Measurements from ENCODE around the gene SMARCA2.

The SMARCA2 gene

DNA sequence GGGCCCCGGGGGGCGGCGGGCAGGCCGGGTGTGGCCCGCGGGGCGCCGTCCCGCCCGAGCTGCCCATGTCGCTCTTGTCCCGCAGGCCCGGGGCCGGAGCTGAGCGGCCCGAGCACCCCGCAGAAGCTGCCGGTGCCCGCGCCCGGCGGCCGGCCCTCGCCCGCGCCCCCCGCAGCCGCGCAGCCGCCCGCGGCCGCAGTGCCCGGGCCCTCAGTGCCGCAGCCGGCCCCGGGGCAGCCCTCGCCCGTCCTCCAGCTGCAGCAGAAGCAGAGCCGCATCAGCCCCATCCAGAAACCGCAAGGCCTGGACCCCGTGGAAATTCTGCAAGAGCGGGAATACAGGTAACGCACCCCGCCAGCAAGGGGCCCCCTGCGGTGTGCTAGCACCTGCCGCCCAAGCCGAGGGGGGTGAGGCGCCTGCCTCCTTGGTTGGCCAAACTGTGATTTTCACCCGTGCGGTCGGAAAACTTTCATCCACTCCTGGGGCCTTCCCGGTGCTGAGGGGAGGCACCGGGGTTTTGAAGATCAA is 32.1 kb downstream of the SMARCA2 start:
- TF ChIP-seq, protein P1, sequence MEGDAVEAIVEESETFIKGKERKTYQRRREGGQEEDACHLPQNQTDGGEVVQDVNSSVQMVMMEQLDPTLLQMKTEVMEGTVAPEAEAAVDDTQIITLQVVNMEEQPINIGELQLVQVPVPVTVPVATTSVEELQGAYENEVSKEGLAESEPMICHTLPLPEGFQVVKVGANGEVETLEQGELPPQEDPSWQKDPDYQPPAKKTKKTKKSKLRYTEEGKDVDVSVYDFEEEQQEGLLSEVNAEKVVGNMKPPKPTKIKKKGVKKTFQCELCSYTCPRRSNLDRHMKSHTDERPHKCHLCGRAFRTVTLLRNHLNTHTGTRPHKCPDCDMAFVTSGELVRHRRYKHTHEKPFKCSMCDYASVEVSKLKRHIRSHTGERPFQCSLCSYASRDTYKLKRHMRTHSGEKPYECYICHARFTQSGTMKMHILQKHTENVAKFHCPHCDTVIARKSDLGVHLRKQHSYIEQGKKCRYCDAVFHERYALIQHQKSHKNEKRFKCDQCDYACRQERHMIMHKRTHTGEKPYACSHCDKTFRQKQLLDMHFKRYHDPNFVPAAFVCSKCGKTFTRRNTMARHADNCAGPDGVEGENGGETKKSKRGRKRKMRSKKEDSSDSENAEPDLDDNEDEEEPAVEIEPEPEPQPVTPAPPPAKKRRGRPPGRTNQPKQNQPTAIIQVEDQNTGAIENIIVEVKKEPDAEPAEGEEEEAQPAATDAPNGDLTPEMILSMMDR (conservative IDR thresholded peaks at IDR 0.05; ENCODE audit: control insufficient read depth, insufficient read depth, low read depth, low read length), result no peak
- H3K4me3 ChIP-seq (ENCODE audit: control insufficient read depth, low read depth, low read length), result no peak overlapping the region
- DNase-seq (ENCODE audit: low read depth), result no peak

DNA sequence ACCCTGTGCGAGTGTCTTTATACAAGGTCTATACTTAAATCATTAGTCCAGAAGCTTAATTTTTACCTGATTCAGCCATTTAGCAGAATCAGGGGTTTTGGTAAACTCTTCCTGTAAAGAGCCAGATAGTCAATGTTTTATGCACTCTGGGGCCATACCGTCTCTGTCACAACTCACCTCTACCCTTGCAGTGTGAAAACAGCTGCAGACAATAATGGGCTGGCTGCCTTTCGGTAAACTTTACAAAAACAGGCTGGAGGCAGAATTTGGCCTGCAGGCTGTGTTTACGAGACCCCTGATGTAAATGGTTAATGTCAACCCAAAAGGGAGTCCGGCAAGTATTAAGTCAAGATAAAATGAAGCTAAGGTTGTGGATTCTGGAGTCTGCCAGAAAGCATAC is 32.8 kb downstream of the SMARCA2 start:
- TF ChIP-seq, protein P1 (conservative IDR thresholded peaks at IDR 0.05; ENCODE audit: control insufficient read depth, insufficient read depth, low read depth, low read length), result no peak
- no peak for DNase-seq (ENCODE audit: low read depth)

DNA sequence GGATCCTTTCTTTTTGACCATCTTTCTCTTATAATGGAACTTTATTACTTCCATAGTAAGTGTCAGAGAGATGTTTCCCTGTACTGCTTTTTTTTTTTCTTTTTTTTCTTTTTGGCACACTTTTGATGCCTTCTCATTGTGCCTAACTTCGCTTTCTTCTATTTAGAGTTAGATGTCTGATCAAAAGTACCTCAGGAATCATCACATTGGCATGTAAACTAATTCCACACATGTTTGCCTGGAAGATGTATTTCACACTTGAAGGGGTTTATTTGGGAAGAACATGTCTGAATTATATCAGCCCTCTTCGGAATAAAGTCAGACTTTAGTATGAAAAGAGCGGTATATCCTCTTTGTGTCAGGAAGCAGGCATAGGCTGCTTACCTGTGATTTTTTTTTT is 35.1 kb downstream of the SMARCA2 start:
- no peak overlapping the region for H3K4me3 ChIP-seq (ENCODE audit: control insufficient read depth, low read depth, low read length)
- no peak for DNase-seq (ENCODE audit: low read depth)
- TF ChIP-seq, protein P1 (conservative IDR thresholded peaks at IDR 0.05; ENCODE audit: control insufficient read depth, insufficient read depth, low read depth, low read length), result no peak

More for the DNA sequence above, 32.8 kb downstream of the SMARCA2 start:
- H3K4me3 ChIP-seq (ENCODE audit: control insufficient read depth, low read depth, low read length), result no peak overlapping the region

DNA sequence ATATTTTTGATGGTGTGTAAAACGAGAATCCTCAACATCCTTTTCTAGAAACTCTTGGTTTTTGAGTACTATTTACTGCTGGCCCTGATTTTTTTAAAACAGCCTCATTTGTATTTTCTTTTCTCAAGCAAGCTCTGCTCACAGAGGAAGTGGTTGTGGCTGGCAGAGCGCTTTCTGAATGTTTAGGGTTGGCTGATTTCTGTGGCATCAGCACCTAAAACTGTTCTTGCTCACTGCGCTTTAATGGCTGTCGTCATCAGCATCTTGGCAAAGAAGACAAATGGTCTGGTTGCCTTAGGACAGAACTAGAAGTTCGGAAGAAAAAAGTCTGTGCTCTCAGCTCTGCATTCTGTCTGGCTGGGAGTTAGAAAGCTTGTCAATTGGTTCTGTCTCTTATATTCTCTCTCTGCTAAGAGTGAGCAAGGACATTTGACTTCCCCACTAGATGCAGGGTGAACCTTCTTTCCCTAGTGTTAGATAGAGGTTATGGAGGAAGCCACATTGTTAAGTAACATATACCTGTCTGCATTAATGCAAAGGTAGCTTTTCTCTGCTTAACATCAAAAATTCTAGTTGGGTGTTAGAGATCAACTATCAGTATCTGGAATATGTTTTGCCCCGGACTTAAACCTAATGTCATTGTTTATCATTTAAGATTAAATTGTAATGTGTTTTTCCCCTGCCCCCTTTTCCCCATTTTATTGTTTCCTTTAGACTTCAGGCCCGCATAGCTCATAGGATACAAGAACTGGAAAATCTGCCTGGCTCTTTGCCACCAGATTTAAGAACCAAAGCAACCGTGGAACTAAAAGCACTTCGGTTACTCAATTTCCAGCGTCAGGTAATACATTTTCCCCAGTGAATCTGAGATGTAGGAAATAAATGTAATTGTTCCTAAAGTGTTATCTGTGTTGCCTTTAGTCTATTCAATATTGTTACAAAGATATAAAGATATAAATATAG is 39.0 kb downstream of the SMARCA2 start:
- peak; percentile 81 for DNase-seq (ENCODE audit: low read depth)
- TF ChIP-seq, protein P1 (conservative IDR thresholded peaks at IDR 0.05; ENCODE audit: control insufficient read depth, insufficient read depth, low read depth, low read length), result no peak
- no peak overlapping the region for H3K4me3 ChIP-seq (ENCODE audit: control insufficient read depth, low read depth, low read length)

DNA sequence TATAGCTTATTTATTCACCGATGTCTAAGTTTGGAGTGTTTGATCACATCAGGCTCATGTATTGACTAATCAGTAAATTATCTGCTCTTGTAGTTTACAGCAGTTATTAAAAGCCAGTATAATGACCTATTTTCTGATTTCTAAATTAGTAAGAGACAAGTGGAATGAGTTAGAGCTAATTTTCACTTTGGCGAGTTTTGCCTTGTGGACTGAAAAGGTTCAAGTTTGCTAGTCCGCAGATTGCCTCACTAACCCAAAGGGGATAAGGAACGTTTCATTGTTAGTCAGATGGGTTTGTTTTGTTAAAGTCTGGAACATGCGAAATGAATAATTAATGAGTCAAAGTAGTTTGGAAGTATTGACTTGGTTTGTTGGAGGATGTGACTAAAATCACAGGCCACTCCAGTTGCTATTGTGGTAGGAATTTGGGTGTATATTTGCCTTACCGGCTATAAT is 40.1 kb downstream of the SMARCA2 start:
- no peak overlapping the region for H3K4me3 ChIP-seq (ENCODE audit: control insufficient read depth, low read depth, low read length)
- peak; percentile 85 for DNase-seq (ENCODE audit: low read depth)
- TF ChIP-seq, protein P1 (conservative IDR thresholded peaks at IDR 0.05; ENCODE audit: control insufficient read depth, insufficient read depth, low read depth, low read length), result no peak

DNA sequence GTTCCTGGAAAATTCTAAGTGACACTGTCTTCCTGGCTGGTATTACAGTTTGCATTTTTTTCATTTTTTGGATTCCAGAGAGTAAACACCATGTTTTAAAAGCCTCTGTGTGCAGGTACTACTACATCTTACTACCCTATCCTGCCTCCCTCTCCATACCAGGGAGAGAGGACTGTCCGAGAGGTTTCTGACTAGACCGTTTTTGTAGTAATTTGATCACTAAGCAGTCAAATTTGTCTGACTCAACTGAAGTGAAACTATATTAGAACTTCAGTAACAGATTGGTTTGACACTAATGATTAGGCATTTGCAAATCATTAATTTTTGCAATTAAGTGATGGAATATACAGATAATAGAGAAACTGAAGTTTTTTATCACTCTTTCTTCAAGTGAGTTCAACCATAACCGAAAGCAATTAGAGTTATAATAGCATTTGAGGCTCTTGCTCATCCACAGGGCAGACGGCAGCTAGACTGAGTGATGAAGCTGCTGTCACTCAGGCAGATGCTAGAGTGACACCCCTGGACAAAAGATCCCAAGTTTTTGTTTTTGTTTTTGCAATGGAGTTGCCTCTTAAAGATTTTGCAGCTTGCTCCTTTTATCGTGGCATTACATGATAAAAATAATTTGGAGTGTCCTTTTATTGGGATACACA is 44.3 kb downstream of the SMARCA2 start:
- TF ChIP-seq, protein P1 (conservative IDR thresholded peaks at IDR 0.05; ENCODE audit: control insufficient read depth, insufficient read depth, low read depth, low read length), result no peak
- H3K4me3 ChIP-seq (ENCODE audit: control insufficient read depth, low read depth, low read length), result no peak overlapping the region
- no peak for DNase-seq (ENCODE audit: low read depth)
